ENCODE data around the gene IGFBP2. TPM values are rescaled to one million over a fixed set of nuclear protein-coding genes. Genes with fewer than 3 reads are reported as not detected.

The IGFBP2 gene
- total RNA-seq, 1 experiment from 2014 or later, result 363 TPM

- no peak overlapping the region for H3K27ac ChIP-seq (ENCODE audit: insufficient read length, low read depth, low read length)
- H4K20me1 ChIP-seq (ENCODE audit: control insufficient read depth, insufficient read depth, insufficient read length), result no peaks in the 10 kb centered on the region
- no peaks in the 10 kb centered on the region for H3K9me3 ChIP-seq (ENCODE audit: control insufficient read depth, low read depth, low read length)
- no peaks in the 10 kb centered on the region for H3K27me3 ChIP-seq (ENCODE audit: insufficient read depth, low read length)
- H3K4me3 Mint-ChIP-seq, result peak overlapping the region; percentile 97 to 100
- H2BK20ac ChIP-seq (ENCODE audit: low read depth, low read length, poor library complexity, severe bottlenecking), result no peak overlapping the region
- peak; percentile 58 for DNase-seq
- peaks cover 0 to 3% of the 10 kb centered on the region in 2 experiments; a peak in 2 of 5 replicates for H3K9me3 Mint-ChIP-seq
- H4K91ac ChIP-seq (ENCODE audit: insufficient read length, low read depth, low read length), result no peak overlapping the region
- H2BK120ac ChIP-seq (ENCODE audit: low read depth, low read length, poor library complexity, severe bottlenecking), result no peak overlapping the region
- H3K4ac ChIP-seq (ENCODE audit: low read depth, low read length), result no peak overlapping the region
- H3K18ac ChIP-seq (ENCODE audit: insufficient read length, low read depth, low read length), result no peak overlapping the region
- H2AFZ ChIP-seq (ENCODE audit: low read length), result no peak overlapping the region
- peaks cover 3% of the 10 kb centered on the region for H3K79me1 ChIP-seq (ENCODE audit: insufficient read depth, low read depth, low read length, poor library complexity, severe bottlenecking)
- peaks cover 28 to 35% (median 31%) of the 10 kb centered on the region in 3 experiments for H3K36me3 Mint-ChIP-seq (ENCODE audit: insufficient read depth in 1 of 3, low read depth in 3 of 3)
- no peak overlapping the region for H3K23ac ChIP-seq (ENCODE audit: insufficient read length, low read depth, low read length)
- no peak overlapping the region for H4K8ac ChIP-seq (replicated peaks; ENCODE audit: insufficient read length, low read depth, low read length)
- no CpG with 5 or more reads among the region's 18 CpGs for WGBS (ENCODE audit: extremely low coverage, insufficient read length, low lambda C conversion rate)
- H3K14ac ChIP-seq (ENCODE audit: insufficient read depth, low read length), result peak overlapping the region; percentile 9; the same call in 1 of the 2 replicates
- H3K56ac ChIP-seq (ENCODE audit: insufficient read length, low read depth, low read length), result no peak overlapping the region
- TF ChIP-seq CTCF (conservative IDR thresholded peaks at IDR 0.05), result no peak
- H3K9ac ChIP-seq (ENCODE audit: extremely low read depth, insufficient read length, low read length), result peak overlapping the region; percentile 16
- peaks cover 5% of the 10 kb centered on the region; the same call in 1 of the 2 replicates for H3K4me1 ChIP-seq (ENCODE audit: insufficient read depth, low read length)
- no peak overlapping the region for H2BK5ac ChIP-seq (ENCODE audit: insufficient read length, low read length)
- H3T11ph ChIP-seq (ENCODE audit: low read length), result no peak overlapping the region
- peak overlapping the region; percentile 88 to 99 (median 94); a peak in 6 of 7 replicates for H3K27ac Mint-ChIP-seq
- H3K79me2 ChIP-seq (ENCODE audit: insufficient read depth, low read length), result peaks cover 26% of the 10 kb centered on the region; the same call in 1 of the 2 replicates
- H3K4me1 Mint-ChIP-seq, result peaks cover 51 to 64% of the 10 kb centered on the region in 2 experiments
- H3K4me2 ChIP-seq (ENCODE audit: insufficient read depth, insufficient read length, low read length), result peak overlapping the region; percentile 96
- no peak overlapping the region for H2BK12ac ChIP-seq (ENCODE audit: insufficient read length, low read depth, low read length)
- peaks cover 23% of the 10 kb centered on the region for H3K27me3 Mint-ChIP-seq (ENCODE audit: low read depth)
- H2BK15ac ChIP-seq (ENCODE audit: low read depth, low read length), result no peak overlapping the region
- peaks cover 36% of the 10 kb centered on the region for H3K23me2 ChIP-seq (ENCODE audit: insufficient read length, low read depth, low read length, poor library complexity, severe bottlenecking)
- H2AK5ac ChIP-seq (ENCODE audit: insufficient read length, low read length), result no peak overlapping the region
- no peak overlapping the region for H4K5ac ChIP-seq (ENCODE audit: insufficient read length, low read depth, low read length)
Observed at GRCh38 chr2:216635701-216636550, 2.7 kb downstream of the IGFBP2 start.
